B cell (primary cell): Measurements from ENCODE around the gene KRT37.

Experiments used
- CTCF ChIP-seq: fragments of 200-600 bp; IDR thresholded peaks from one replicate; pipeline ENCODE4 v1.8.0; 2022; ENCODE audit warnings: antibody characterized with exemption, mild to moderate bottlenecking
- EZH2 ChIP-seq: IDR thresholded peaks from 2 replicates; pipeline ENCODE4 v1.6.1; 2012; ENCODE audit warnings: borderline replicate concordance, low read depth, mild to moderate bottlenecking, moderate library complexity, low read length; ENCODE audit not compliant: insufficient read depth, poor library complexity, severe bottlenecking

- no peak for TF ChIP-seq CTCF
- no peak for TF ChIP-seq EZH2
These were observed 24.6 kb upstream of the KRT37 start for GRCh38 chr17:41449008-41449407.
